Fibroblast of lung (primary cell): ENCODE measurements around the gene MTNR1A. TPM values are rescaled to one million over a fixed set of nuclear protein-coding genes. Genes with fewer than 3 reads are reported as not detected.

ENCODE experiments used
- DNase-seq, 2 donors: peaks; one replicate each; pipeline versions ENCODE4 v3.0.0 to v3.0.0-alpha.2; 2010; ENCODE audit warnings: low read depth in 2 of 2
- H2AFZ ChIP-seq: 2 replicates; pipeline ENCODE4 v1.5.1; 2012; ENCODE audit warnings: low read length, control low read depth, inconsistent platforms
- H3K27ac ChIP-seq: 2 replicates; pipeline ENCODE4 v1.5.1; 2011; ENCODE audit warnings: low read length, control low read depth; ENCODE audit not compliant: insufficient read depth
- H3K27me3 ChIP-seq: 2 replicates; pipeline ENCODE4 v1.5.1; 2011; ENCODE audit warnings: mild to moderate bottlenecking, low read length; ENCODE audit not compliant: control insufficient read depth, insufficient read depth
- H3K36me3 ChIP-seq: 2 replicates; pipeline ENCODE4 v1.5.1; 2011; ENCODE audit warnings: low read length; ENCODE audit not compliant: control insufficient read depth, insufficient read depth
- H3K4me1 ChIP-seq: 2 replicates; pipeline ENCODE4 v1.5.1; 2011; ENCODE audit warnings: low read length; ENCODE audit not compliant: control insufficient read depth, insufficient read depth; ENCODE audit errors: extremely low read depth
- H3K4me2 ChIP-seq: 2 replicates; pipeline ENCODE4 v1.5.1; 2011; ENCODE audit warnings: low read length, control low read depth; ENCODE audit not compliant: insufficient read depth; ENCODE audit errors: extremely low read depth
- H3K4me3 ChIP-seq, 4 experiments: fragments of 200-600 bp in 1 of 4; sonication (generic) in 1 of 4; replicated peaks in 1 of 4; 2 replicates each; pipeline ENCODE4 v1.5.1; 2011 to 2016; ENCODE audit warnings: low read length in 4 of 4, low read depth in 3 of 4, mild to moderate bottlenecking in 3 of 4, control low read depth in 2 of 4, inconsistent platforms in 1 of 4, mixed read lengths in 1 of 4; ENCODE audit not compliant: insufficient read depth in 1 of 4; ENCODE audit errors: control extremely low read depth in 1 of 4
- H3K79me2 ChIP-seq: 2 replicates; pipeline ENCODE4 v1.5.1; 2012; ENCODE audit warnings: mild to moderate bottlenecking, low read length, inconsistent platforms; ENCODE audit not compliant: control insufficient read depth, insufficient read depth
- H3K9ac ChIP-seq: 2 replicates; pipeline ENCODE4 v1.5.1; 2011; ENCODE audit warnings: mild to moderate bottlenecking, low read length, control low read depth; ENCODE audit not compliant: insufficient read depth
- H3K9me3 ChIP-seq: 2 replicates; pipeline ENCODE4 v1.5.1; 2012; ENCODE audit warnings: low read depth, low read length; ENCODE audit not compliant: control insufficient read depth, insufficient read depth
- H4K20me1 ChIP-seq: 2 replicates; pipeline ENCODE4 v1.5.1; 2011; ENCODE audit warnings: low read length; ENCODE audit not compliant: control insufficient read depth, insufficient read depth; ENCODE audit errors: extremely low read depth
- CTCF ChIP-seq, 2 donors: IDR thresholded peaks in 1 of 2; conservative IDR thresholded peaks in 1 of 2; 1 replicate in 1 of 2; 2 replicates in 1 of 2; pipeline ENCODE4 v1.5.1; 2011 to 2012; ENCODE audit warnings: low read length in 2 of 2, control low read depth in 1 of 2, inconsistent platforms in 1 of 2, low read depth in 1 of 2, mild to moderate bottlenecking in 1 of 2
- EZH2 ChIP-seq: IDR thresholded peaks from 2 replicates; pipeline ENCODE4 v1.5.1; 2012; ENCODE audit warnings: low read length, control low read depth, mild to moderate bottlenecking; ENCODE audit errors: missing control alignments
- polyA plus RNA-seq, 2 donors: library from polyadenylated mRNA; depleted of rRNA in 1 of 2; stranded (reverse) in 1 of 2; unstranded in 1 of 2; fragments of >200 nt; gene quantifications; 2 replicates each; pipeline ENCODE4 v1.2.1, GENCODE V29; 2011 to 2012; ENCODE audit warnings: missing spikeins in 1 of 2
- total RNA-seq: library from RNA; depleted of rRNA; stranded (reverse); fragments of >200 nt; gene quantifications from 2 replicates; pipeline ENCODE4 v1.2.1, GENCODE V29; 2014

Gene MTNR1A
- total and polyA plus RNA-seq, 2 donors (not counting 1 experiment from before 2014, with no cell fraction given) = not detected

GRCh38 chr4:186483656-186484055 is 71.7 kb downstream of the MTNR1A start:
- Histone ChIP-seq H3K27ac (no peak overlapping the region), H3K27me3 (no peaks in the 10 kb centered on the region), H3K9ac (no peak overlapping the region), H3K4me3 (no peak overlapping the region), H4K20me1 (no peaks in the 10 kb centered on the region), H3K9me3 (no peaks in the 10 kb centered on the region), H3K36me3 (no peaks in the 10 kb centered on the region), H2AFZ (no peak overlapping the region), H3K4me1 (peaks cover 3% of the 10 kb centered on the region), H3K79me2 (no peaks in the 10 kb centered on the region), H3K4me2 (no peak overlapping the region)
- TF ChIP-seq EZH2 (no peak), CTCF (conservative IDR thresholded peaks at IDR 0.05 in 1 of 2, IDR thresholded peaks at IDR 0.05 in 1 of 2; ENCODE audit: low read depth in 1 of 2, low read length in 2 of 2) (no peak)
- no peak for DNase-seq

Other genes with a start within 250 kb of the MTNR1A start
- gene FAT1, start 168.3 kb upstream of the MTNR1A start, total RNA-seq = 408 and 729 TPM in 2 replicates
- gene FAT1, start 168.3 kb upstream of the MTNR1A start, polyA plus RNA-seq = 151 and 188 TPM in 2 replicates